ENCODE results near the gene ZDHHC23.
A peak's percentile ranks its signal among the peaks of the same experiment; 100 is the strongest.

The ZDHHC23 gene

GRCh38 chr3:113946831-113947230, 982 bp upstream of the ZDHHC23 start:
- peak overlapping the region; percentile 79 for H3K4me3 ChIP-seq
- H3K9ac ChIP-seq (ENCODE audit: insufficient read length), result no peak overlapping the region
- no peaks in the 10 kb centered on the region for H3K9me3 ChIP-seq (ENCODE audit: low read depth, low read length)
- H3K36me3 ChIP-seq (ENCODE audit: insufficient read depth, low read length), result no peaks in the 10 kb centered on the region
- TF ChIP-seq POLR2AphosphoS5 (IDR thresholded peaks at IDR 0.05; ENCODE audit: borderline replicate concordance, low read depth, low read length) (no peak), EZH2 (IDR thresholded peaks at IDR 0.05) (no peak), FOXP2 (optimal IDR thresholded peaks at IDR 0.05; ENCODE audit: control extremely low read depth, extremely low read length, insufficient read depth) (no peak)
- H3K27ac ChIP-seq, result no peak overlapping the region
- no peak for DNase-seq (ENCODE audit: low read depth, low spot score)

- no peaks in the 10 kb centered on the region for H3K9me3 ChIP-seq (ENCODE audit: low read depth, low read length)
- TF ChIP-seq EZH2 (IDR thresholded peaks at IDR 0.05) (no peak), POLR2AphosphoS5 (IDR thresholded peaks at IDR 0.05; ENCODE audit: borderline replicate concordance, low read depth, low read length) (no peak), FOXP2 (optimal IDR thresholded peaks at IDR 0.05; ENCODE audit: control extremely low read depth, extremely low read length, insufficient read depth) (no peak)
- no peaks in the 10 kb centered on the region for H3K36me3 ChIP-seq (ENCODE audit: insufficient read depth, low read length)
- peak overlapping the region; percentile 79 for H3K4me3 ChIP-seq
- DNase-seq (ENCODE audit: low read depth, low spot score), result no peak
- H3K27ac ChIP-seq, result no peak overlapping the region
- peak overlapping the region; percentile 35 for H3K9ac ChIP-seq (ENCODE audit: insufficient read length)
Measured at GRCh38 chr3:113948015-113948917, 453 bp downstream of the ZDHHC23 start.

GRCh38 chr3:113952921-113953320, 5.1 kb downstream of the ZDHHC23 start:
- H3K36me3 ChIP-seq (ENCODE audit: insufficient read depth, low read length), result no peaks in the 10 kb centered on the region
- TF ChIP-seq POLR2AphosphoS5 (IDR thresholded peaks at IDR 0.05; ENCODE audit: borderline replicate concordance, low read depth, low read length), result no peak
- TF ChIP-seq EZH2 (IDR thresholded peaks at IDR 0.05), result no peak
- no peak for TF ChIP-seq FOXP2 (optimal IDR thresholded peaks at IDR 0.05; ENCODE audit: control extremely low read depth, extremely low read length, insufficient read depth)
- no peak overlapping the region for H3K27ac ChIP-seq
- no peak overlapping the region for H3K4me3 ChIP-seq
- H3K9ac ChIP-seq (ENCODE audit: insufficient read length), result no peak overlapping the region
- no peak for DNase-seq (ENCODE audit: low read depth, low spot score)
- no peaks in the 10 kb centered on the region for H3K9me3 ChIP-seq (ENCODE audit: low read depth, low read length)

- no peak overlapping the region for H3K9ac ChIP-seq (ENCODE audit: insufficient read length)
- no peak for DNase-seq (ENCODE audit: low read depth, low spot score)
- TF ChIP-seq POLR2AphosphoS5 (IDR thresholded peaks at IDR 0.05; ENCODE audit: borderline replicate concordance, low read depth, low read length), result no peak
- TF ChIP-seq EZH2 (IDR thresholded peaks at IDR 0.05), result no peak
- no peak for TF ChIP-seq FOXP2 (optimal IDR thresholded peaks at IDR 0.05; ENCODE audit: control extremely low read depth, extremely low read length, insufficient read depth)
- no peak overlapping the region for H3K4me3 ChIP-seq
- no peak overlapping the region for H3K27ac ChIP-seq
- H3K36me3 ChIP-seq (ENCODE audit: insufficient read depth, low read length), result no peaks in the 10 kb centered on the region
- no peaks in the 10 kb centered on the region for H3K9me3 ChIP-seq (ENCODE audit: low read depth, low read length)
Measured at GRCh38 chr3:113953677-113954076, 5.9 kb downstream of the ZDHHC23 start.

- Histone ChIP-seq H3K4me3 (no peak overlapping the region), H3K9me3 (ENCODE audit: low read depth, low read length) (no peaks in the 10 kb centered on the region), H3K27ac (no peak overlapping the region), H3K9ac (ENCODE audit: insufficient read length) (no peak overlapping the region), H3K36me3 (ENCODE audit: insufficient read depth, low read length) (no peaks in the 10 kb centered on the region)
- DNase-seq (ENCODE audit: low read depth, low spot score), result no peak
- TF ChIP-seq FOXP2 (optimal IDR thresholded peaks at IDR 0.05; ENCODE audit: control extremely low read depth, extremely low read length, insufficient read depth) (no peak), POLR2AphosphoS5 (IDR thresholded peaks at IDR 0.05; ENCODE audit: borderline replicate concordance, low read depth, low read length) (no peak), EZH2 (IDR thresholded peaks at IDR 0.05) (no peak)
Measured at GRCh38 chr3:113954091-113954685, 6.4 kb downstream of the ZDHHC23 start.

- no peak for DNase-seq (ENCODE audit: low read depth, low spot score)
- Histone ChIP-seq H3K27ac (no peak overlapping the region), H3K9me3 (ENCODE audit: low read depth, low read length) (no peaks in the 10 kb centered on the region), H3K36me3 (ENCODE audit: insufficient read depth, low read length) (no peaks in the 10 kb centered on the region), H3K9ac (ENCODE audit: insufficient read length) (no peak overlapping the region), H3K4me3 (no peak overlapping the region)
- no peak for TF ChIP-seq EZH2 (IDR thresholded peaks at IDR 0.05)
- no peak for TF ChIP-seq POLR2AphosphoS5 (IDR thresholded peaks at IDR 0.05; ENCODE audit: borderline replicate concordance, low read depth, low read length)
- TF ChIP-seq FOXP2 (optimal IDR thresholded peaks at IDR 0.05; ENCODE audit: control extremely low read depth, extremely low read length, insufficient read depth), result no peak
Measured at GRCh38 chr3:113963879-113964278, 16.1 kb downstream of the ZDHHC23 start.

- TF ChIP-seq FOXP2 (optimal IDR thresholded peaks at IDR 0.05; ENCODE audit: control extremely low read depth, extremely low read length, insufficient read depth) (no peak), POLR2AphosphoS5 (IDR thresholded peaks at IDR 0.05; ENCODE audit: borderline replicate concordance, low read depth, low read length) (no peak), EZH2 (IDR thresholded peaks at IDR 0.05) (no peak)
- DNase-seq (ENCODE audit: low read depth, low spot score), result no peak
- H3K4me3 ChIP-seq, result no peak overlapping the region
- no peak overlapping the region for H3K27ac ChIP-seq
- no peak overlapping the region for H3K9ac ChIP-seq (ENCODE audit: insufficient read length)
- H3K36me3 ChIP-seq (ENCODE audit: insufficient read depth, low read length), result no peaks in the 10 kb centered on the region
- no peaks in the 10 kb centered on the region for H3K9me3 ChIP-seq (ENCODE audit: low read depth, low read length)
Measured at GRCh38 chr3:113966172-113966571, 18.4 kb downstream of the ZDHHC23 start.

- no peaks in the 10 kb centered on the region for H3K36me3 ChIP-seq (ENCODE audit: insufficient read depth, low read length)
- no peaks in the 10 kb centered on the region for H3K9me3 ChIP-seq (ENCODE audit: low read depth, low read length)
- no peak overlapping the region for H3K4me3 ChIP-seq
- TF ChIP-seq FOXP2 (optimal IDR thresholded peaks at IDR 0.05; ENCODE audit: control extremely low read depth, extremely low read length, insufficient read depth) (no peak), POLR2AphosphoS5 (IDR thresholded peaks at IDR 0.05; ENCODE audit: borderline replicate concordance, low read depth, low read length) (no peak), EZH2 (IDR thresholded peaks at IDR 0.05) (no peak)
- DNase-seq (ENCODE audit: low read depth, low spot score), result no peak
- no peak overlapping the region for H3K27ac ChIP-seq
- H3K9ac ChIP-seq (ENCODE audit: insufficient read length), result no peak overlapping the region
Measured at GRCh38 chr3:113968986-113969385, 21.2 kb downstream of the ZDHHC23 start.
